ENCODE measurements around the gene SF3B4.
A peak's percentile ranks its signal among the peaks of the same experiment; 100 is the strongest.
"Not testable (repeated sequence)": the region's sequence is repeated elsewhere in the genome, so short reads cannot be mapped to it uniquely, and the experiment has no call there.

SF3B4 gene

DNA sequence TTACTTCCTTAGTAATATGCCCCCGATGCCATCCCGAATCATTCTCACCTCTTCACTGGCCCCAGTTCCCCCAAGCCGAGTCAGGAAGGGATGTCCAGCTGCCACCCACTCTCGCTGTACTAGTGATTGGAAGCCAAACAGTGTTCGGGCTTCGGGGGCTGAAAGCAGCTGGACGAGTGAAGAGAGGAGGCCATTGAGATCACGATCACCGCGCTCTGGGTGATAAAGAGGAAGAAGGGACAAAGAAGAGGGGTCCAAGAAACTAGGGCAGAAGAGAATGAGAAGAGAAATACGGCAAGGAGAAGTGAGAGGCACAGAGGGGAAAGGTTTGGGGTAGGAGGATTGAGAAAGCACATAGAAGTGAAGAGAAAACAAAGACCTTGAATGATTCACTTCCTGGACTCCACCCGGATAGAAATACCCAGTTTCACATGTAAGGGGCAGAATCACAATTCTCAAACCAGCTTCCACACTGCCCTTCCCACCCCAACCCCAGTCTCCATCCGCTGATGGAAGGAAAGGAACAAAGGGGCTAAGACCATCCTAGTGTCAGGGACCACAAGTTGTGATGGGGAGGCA, 3.7 kb upstream of the SF3B4 start:
- DNase-seq, result no peak

DNA sequence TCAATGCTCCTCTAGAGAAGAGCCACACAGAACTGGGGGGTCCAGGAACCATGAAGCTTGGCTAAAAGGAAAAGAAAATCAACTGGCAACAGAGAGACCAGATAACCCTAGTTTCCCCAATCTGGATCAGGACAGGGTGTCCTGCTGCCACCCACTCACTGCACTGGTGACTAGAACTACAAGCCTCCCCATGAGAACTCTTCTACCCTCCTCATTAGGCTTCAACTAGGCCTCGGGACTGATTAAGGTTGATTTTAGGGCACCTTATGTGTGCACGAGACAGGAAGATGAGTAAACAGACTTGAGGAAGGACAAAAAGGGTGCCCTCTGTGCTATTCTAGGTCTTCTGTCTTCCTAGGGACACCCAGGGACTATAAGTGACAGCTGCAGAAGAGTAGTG, 2.3 kb upstream of the SF3B4 start:
- no peak for DNase-seq

DNA sequence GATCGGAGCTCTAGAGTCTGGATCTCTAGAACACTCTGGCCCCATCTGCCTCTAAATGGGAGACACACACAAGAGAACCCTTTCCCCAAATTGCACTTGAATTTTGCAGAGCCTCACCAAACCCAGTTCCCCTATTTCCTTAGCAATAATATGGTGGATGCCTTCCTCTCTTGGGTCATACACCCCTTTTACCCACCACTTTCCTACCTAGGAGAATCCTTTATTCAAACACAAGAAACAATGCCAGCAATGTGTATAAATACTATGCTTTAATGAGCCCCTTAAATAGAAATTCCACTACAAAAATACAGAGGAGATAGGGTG, 760 bp upstream of the SF3B4 start:
- DNase-seq, result no peak

DNA sequence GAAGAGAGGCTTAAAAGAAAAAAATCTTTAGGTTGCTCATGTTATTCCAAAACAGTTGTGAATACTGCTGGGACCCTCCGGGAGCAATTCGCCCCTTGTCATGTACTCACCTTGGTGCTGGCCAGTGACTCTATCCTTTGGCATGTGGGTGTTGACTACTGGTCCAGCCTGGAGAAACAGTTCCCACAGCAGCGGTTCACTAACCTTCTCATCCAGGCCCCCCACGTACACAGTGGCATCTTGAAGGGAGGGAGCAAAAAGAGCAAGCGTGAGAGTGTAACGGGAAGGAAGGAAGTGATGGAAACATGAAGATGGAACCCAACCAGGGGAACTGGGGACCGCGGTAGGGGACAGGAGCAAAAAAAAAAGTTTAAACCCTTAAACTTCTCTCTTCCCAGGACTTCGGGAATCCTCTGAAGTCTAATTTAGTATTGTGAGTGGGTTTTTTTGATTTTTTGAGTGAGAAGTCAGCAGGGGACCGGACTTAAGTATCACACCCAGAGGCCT, 494 bp downstream of the SF3B4 start:
- DNase-seq, result no peak

DNA sequence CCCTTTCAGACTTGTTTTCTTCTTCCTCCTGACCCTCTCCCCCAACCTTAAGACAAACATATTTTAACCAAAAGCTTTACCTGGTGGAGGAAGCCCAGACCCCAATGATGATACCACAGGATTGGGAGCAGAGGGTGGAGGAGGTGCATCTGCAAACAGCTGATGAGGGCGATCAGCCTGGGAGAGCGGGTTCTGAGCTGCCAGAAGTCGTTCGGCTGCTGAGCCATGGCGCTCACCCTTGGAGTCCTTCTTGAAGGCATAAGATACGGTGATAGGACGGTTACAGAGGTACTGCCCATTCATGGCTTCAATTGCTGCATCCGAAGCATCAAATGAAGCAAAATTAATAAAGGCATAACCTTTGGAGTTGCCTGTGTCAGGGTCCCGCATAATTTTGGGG, 1.3 kb downstream of the SF3B4 start:
- DNase-seq, result no peak

DNA sequence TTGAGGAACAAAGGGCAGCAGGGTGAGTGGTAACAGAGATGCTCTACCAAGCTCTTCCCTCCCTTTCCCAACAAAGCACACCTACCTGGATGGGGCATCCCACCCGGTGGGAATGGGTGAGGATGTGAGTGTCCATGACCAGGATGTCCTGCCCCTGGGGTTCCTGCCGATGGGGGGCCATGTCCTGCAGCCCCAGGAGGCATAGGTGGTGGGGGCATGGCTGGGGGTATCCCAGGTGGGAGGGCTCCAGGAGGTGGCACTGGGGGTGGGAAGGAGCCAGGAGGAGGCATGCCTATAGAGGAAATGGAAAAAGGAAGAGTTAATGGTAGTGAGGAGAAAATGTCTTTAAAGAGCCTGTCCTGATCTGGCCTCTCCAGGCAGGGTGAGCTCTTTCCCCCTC, 1.9 kb downstream of the SF3B4 start:
- DNase-seq, result no peak

DNA sequence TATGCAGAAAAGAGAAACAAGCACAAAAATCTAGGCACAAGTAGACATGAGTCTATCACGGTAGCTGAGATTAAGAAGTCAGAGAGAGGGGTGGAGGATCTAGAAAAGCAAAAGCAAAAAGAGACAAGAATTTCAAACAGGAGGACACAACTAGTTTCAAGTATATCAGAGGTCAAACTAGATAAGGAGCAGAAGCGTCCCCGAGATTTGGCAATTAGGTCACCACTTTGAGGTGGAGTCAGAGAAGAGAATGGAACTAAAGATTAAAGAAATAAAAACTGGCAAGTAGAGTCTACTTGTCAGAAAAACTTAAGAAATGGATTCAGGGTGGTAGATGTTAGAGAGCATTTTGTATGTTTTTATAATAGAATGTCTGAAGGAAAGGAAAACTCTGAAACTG, 2.3 kb downstream of the SF3B4 start:
- DNase-seq, result no peak

DNA sequence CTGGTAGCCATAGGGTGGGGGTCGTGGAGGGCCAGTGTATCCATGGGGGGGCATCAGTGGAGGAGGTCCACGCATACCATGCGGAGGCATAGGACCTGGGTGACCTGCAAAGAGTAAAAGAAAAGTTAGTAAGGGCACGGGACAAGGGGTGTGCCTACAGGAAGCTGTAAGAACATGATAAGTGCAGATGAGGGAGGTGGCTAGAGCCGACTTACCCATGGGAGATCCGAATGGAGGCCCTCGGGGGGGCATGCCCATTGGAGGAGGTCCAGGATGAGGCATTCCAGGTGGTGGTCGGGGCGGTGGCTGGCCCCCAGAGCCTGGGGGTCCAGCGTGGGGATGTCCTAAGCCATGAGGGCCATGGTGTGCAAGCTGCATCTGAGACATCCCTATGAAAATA, 4.0 kb downstream of the SF3B4 start:
- no peak for DNase-seq

DNA sequence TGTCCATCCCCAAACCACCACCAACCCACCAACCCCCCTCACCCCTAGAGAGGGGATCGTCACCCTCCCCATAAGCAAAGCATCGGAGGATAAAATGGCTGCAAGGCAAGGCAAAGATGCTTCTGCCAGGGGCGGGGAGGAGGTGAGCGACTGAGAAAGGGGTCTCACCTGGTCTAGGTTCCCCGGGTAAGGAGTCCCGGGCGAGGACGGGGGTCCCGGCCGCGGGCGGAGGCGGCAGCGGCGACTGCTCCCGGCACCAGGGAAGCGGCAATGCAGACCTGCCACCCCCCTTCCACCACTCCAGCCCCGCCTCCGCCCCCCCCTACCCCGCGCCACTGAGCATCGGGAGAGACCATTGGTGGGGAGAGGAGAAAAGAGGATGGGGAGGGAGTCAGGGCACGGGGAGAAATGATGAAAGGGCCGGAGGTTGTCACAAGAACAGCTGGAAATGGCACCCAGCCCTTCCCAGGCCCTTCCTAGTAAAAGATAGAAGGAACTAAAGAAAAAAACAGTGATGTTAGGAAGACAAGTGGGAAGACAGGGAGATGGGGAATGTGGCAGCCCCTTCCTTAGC, 9.9 kb downstream of the SF3B4 start, which contains the start of gene SV2A:
SV2A (minus strand) TSS at position 274 of the 574 bp plus-strand sequence. CDS start 4,004 bp downstream, outside the sequence.
- DNase-seq, result peak; percentile 12

DNA sequence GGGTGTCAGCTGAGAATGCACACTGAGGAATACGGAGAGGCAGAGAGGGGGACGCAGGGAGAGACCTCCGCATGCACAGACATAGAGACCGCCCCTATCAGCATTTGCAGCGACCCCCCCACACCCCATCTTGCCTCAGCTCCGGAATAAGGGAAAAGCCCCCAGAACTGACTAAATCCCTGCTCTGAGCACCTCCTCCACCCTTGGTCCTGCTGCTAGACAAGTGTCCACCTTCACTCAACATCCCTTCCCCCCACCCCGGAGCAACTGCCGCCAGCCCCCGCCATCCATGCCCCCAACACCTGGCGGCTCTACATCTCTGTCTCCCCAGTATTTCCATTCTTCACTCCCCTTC, 10.7 kb downstream of the SF3B4 start:
- no peak for DNase-seq

DNA sequence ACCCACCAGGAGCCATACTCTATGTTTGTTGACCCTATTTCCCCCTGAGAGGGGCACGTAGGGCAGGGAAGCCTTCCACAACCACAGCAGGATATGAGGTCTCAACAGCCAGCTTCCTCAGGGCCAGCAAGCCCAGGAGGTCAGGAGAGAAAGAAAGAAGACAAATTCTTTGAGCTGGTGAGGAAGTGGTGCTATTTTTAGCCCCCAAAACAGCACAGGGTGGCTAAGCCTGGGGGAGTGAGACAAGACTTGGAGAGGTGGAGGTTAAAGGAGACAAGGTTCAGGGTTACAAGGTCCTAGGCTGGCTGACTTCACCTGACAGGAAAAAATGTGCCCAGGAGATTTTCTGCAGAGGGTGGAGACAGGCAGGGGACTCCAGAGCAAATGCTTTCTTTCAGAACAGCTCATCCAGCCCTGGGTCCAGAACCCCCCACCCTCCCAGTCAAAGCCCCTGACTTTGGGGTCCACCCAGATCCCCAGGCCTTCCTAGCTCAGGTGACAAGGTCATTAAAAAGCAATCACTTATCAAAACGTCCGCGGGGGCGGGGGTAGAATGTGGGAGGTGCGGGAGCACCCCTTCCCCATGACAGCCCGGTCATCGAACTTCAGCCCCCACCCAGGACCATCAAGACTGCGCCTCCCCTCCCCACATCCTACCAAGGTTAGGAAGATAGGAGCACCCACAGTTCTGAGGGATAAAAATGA, 11.3 kb downstream of the SF3B4 start:
- no peak for DNase-seq

DNA sequence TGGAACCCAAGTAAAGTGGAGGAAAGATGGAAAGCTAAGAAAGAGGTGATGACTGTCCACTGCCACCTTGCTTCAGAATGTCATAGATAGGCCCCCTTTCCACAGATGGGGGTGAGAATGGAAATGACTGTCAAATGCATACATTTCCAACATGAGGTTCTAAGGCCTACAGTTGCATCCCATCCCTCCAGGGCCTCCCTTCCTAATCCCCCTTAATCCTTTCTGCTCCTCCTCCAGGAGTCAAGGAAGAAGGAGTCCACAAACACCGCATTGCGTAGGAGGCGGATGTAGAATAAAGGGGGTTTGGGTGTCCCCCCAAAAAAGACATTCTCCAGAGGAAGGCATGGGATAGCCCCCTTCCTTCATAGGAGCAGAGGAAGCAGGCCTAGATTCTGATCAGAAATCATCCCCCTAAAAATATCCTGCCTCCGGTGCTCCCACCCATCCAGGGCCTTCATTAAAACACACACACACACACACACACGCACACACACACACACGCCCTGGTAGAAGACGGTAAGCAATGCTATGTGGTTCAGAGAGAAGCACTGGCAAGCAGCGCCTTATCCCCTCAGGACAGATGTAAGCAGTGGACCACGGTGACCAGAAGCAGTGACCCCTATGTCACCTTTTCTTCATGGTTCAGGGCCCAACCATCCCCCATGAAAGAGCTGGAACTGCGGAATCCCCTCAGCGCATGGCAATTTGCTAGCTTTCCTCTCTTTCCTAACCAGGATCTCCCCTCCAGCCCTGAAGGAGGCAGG, 12.0 kb downstream of the SF3B4 start:
- DNase-seq, result no peak

DNA sequence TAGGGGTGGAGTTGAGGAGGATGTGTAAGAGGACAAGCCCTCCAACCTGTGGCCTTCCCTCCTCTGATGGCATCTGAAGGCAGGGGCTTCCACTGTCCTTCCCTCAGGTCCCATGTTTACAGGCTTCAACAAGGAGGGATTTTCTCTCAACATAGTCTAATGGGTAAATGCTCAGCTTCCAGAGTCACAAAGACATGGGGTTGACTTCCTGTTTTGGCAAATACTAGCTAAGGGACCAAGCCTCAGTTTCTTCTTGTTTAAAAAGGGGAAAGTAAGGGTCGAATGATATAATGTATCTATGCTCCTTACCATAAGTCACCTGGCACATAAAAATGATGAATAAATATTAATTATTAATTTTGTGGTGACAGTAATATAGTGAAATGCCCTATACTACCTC, 13.1 kb downstream of the SF3B4 start:
- DNase-seq, result no peak

DNA sequence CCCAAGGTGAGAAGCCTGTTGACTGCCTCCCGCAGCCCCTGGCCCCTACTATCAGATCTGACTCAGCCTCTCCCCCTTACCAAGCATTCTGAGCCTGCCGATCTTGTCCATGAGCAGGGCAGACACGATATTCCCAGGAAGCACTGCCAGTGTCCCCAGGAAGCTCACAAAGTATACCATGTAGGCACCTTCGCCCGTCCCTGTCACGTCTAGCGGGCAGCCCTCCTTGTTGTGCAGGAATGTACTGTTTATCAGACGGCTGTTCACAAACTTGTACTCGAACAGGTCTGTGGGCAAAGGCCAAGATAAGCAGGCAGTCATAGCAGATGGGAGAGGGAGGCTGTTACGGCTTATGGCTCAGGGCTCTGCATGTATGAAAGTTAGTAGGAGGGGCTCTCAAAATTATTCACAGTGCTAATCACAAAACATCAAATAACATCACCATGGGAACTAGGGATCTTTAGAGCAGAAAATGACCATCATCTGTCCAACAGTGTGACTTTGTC, 21.0 kb downstream of the SF3B4 start:
- DNase-seq, result no peak

DNA sequence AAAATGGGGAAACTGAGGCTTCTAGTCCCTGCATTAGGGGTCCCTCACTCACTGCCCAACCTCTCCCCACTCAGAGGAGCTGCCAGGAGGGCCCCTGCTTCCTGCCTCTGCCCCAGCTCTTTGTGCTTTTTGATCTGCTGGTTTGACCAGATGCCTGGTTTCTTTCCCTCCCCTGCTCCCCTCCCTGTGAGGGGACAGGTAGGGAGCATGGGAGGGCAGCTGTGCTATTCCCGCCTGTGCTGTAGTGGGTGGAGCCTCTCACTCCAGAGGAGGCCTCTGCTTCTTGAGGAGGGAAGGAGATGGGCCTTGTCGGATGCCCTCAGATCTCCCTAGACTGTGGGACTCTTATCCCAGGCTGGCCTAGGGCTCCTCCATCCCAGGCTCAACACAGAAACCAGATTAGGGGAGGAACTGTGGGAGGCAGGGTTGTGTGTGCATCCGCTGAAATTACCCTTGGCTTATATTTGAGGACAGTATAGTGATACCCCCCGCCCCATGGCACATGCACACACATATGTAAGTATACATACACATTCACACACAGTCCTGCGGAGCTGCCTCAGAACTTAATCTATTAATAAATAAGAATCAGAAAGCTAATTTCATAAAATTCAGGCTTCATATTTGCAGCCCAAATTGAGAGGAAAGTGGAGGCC, 23.6 kb downstream of the SF3B4 start:
- no peak for DNase-seq

DNA sequence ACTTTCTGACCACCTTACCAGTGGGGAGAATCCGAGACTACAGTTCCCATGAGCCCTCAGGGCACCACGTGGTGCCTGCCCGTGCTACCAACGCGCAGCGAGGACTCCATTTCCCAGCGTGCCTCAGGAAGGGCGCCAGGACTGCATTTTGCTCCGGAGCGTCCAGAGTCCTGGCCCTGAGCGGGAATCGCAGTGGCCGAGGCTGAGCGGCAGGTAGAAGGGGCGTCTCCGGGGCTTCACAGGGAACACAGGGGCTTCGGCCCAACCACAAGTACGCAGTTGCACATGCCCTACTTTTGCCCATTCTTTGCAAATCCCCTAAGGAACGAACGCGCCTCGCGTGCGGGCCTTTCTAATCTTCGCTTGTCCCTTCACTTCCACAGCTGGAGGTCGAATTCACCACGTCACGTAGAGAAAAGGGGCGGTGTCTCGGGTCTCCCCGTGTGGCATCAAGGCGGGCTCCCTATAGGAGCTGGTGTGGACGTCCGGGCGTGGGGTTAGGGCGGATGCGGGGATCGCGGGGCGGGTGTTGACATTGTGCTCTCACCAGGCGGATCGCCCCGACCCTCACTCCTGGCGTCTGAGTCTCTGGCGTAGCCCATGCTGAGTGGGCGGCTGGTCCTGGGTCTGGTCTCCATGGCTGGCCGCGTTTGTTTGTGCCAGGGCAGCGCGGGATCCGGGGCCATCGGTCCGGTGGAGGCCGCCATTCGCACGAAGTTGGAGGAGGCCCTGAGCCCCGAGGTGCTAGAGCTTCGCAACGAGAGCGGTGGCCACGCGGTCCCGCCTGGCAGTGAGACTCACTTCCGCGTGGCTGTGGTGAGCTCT, 27.9 kb downstream of the SF3B4 start, which contains the start of gene BOLA1:
BOLA1 (plus strand) TSS at position 109 of the 825 bp plus-strand sequence; CDS start at position 601, 492 bp downstream.
- DNase-seq, result peak; percentile 65

DNA sequence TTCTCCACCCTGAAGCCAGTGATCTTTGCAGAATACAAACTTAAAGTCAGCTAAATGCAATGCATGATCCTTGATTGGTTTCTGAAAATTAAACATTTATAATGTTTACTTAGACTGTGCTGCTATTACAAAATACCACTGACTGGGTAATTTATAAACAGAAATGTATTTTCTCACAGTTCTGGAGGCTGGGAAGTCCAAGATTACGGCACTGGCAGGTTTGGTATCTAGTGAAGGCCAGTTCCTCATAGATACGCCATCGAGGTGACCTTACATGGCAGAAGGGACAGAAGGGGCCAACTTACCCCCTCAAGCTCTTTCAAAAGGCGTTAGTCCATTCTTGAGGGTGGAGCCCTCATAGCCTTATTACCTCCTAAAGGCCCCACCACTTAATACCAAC, 31.0 kb downstream of the SF3B4 start:
- no peak for DNase-seq

DNA sequence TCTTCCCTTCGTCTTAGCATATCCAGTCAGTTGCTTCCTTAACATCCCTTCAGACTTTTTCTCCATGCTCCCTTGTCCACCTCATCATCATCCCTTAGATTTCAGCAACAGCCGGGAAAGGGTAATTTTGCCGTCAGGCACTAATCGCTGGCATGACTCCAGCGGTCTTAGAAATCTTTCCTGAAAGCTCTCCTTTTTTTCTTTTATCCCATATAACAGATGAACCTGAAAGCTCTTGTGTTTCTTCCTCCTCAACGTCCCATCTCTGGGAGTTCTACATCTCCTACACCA, 38.7 kb downstream of the SF3B4 start:
- no peak for DNase-seq

DNA sequence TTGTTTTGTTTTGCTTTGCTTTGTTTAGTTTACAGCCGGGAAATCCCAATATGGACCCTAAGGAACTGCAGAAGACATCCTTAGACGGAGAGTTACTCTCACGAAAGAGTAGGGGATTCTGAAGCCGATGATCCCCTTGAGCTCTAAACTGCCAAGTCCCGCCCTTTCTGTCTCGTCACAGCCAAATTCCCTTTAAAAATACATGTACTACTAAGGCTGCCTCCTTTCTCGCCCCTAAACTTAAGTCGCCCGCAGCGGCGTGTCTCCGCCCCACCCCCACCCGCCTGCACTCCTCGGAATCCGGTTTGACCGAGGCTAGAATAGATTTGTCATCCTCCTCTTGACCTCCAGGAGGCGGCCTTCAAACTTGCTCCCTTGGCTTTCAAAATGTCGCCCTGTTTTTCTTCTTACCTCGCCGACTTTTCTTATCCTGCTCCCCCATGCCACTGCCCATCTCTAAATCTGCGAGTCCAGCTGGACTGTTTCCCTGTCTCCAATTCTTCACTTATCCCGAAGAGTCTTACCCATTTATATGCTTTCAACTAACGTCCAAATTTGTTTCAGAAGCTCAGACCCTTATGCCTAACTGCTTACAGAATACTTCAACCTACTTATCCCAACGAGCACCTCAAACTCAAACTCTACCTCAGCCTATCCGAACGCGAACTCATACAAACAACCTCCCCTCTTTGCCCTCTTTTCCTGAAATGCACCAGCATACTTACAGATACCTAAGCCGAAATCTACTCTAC, 39.2 kb downstream of the SF3B4 start:
- DNase-seq, result peak; percentile 66

DNA sequence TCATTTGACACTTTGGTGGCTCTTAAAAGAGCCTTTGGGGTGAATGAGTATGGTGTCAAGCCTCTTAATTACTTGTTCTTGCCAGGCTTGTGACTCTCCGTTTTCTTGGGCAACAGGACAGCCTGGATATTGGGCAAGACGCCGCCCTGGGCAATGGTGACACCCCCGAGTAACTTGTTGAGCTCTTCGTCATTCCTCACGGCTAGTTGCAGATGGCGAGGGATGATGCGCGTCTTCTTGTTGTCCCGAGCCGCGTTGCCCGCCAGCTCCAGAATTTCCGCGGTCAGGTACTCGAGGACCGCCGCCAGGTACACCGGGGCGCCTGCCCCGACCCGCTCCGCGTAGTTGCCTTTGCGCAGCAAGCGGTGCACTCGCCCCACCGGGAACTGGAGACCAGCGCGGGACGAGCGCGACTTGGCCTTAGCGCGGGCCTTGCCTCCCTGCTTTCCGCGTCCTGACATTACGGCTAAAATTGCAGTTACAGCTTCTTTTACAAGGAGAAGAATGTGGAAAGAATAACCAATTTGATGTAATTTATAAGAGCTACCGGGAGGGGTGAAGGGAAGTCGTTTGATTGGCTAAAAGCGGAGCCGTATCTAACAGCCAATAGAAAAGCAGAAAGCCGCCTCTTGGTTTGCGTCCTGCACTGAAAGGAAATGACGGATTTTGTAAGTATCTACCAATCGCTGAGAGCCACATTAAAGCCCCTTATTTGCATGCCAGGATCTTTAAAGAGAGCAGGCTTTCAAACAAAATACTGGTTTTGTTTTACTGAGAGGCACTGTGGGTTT, 40.0 kb downstream of the SF3B4 start:
- peak; percentile 98 for DNase-seq

DNA sequence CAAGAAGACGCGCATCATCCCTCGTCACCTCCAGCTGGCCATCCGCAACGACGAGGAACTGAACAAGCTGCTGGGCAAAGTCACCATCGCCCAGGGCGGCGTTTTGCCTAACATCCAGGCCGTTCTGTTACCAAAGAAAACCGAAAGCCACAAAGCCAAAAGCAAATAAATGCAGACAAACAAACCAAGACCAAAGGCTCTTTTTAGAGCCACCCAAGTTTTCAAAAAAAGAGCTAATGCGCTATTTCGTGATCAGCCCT, 40.5 kb downstream of the SF3B4 start:
- DNase-seq, result not testable (repeated sequence)

Data from NCI-H1436 treated with DMSO at 0.1 percent for 48 hours (cell line).